Measurements from ENCODE around the gene AIG1.
"Not testable (repeated sequence)": the region's sequence is repeated elsewhere in the genome, so short reads cannot be mapped to it uniquely, and the experiment has no call there.

The AIG1 gene

GRCh38 chr6:143325379-143326140 lies 264.9 kb downstream of the AIG1 start:
- H3K9me3 Mint-ChIP-seq = no peaks in the 10 kb centered on the region
- no peaks in the 10 kb centered on the region for H3K36me3 Mint-ChIP-seq
- H3K27me3 Mint-ChIP-seq = no peaks in the 10 kb centered on the region
- no peaks in the 10 kb centered on the region for H3K4me1 Mint-ChIP-seq
- no peak overlapping the region for H3K4me3 Mint-ChIP-seq
- no peak overlapping the region for H3K27ac Mint-ChIP-seq

- H3K4me3 Mint-ChIP-seq = no peak overlapping the region
- no peaks in the 10 kb centered on the region for H3K4me1 Mint-ChIP-seq
- no peaks in the 10 kb centered on the region for H3K27me3 Mint-ChIP-seq
- H3K9me3 Mint-ChIP-seq = no peaks in the 10 kb centered on the region
- H3K27ac Mint-ChIP-seq = no peak overlapping the region
- peaks cover 4% of the 10 kb centered on the region for H3K36me3 Mint-ChIP-seq
Measured at GRCh38 chr6:143328876-143329275, 268.2 kb downstream of the AIG1 start.

GRCh38 chr6:143329323-143329722 lies 268.6 kb downstream of the AIG1 start:
- Mint-ChIP-seq H3K9me3 (no peaks in the 10 kb centered on the region), H3K36me3 (peaks cover 4% of the 10 kb centered on the region), H3K4me1 (no peaks in the 10 kb centered on the region), H3K4me3 (no peak overlapping the region), H3K27me3 (no peaks in the 10 kb centered on the region), H3K27ac (no peak overlapping the region)

GRCh38 chr6:143331362-143331761 lies 270.7 kb downstream of the AIG1 start:
- Mint-ChIP-seq H3K27ac (no peak overlapping the region), H3K4me3 (no peak overlapping the region), H3K9me3 (no peaks in the 10 kb centered on the region), H3K27me3 (no peaks in the 10 kb centered on the region), H3K4me1 (peaks cover 3% of the 10 kb centered on the region), H3K36me3 (peaks cover 10% of the 10 kb centered on the region)

DNA sequence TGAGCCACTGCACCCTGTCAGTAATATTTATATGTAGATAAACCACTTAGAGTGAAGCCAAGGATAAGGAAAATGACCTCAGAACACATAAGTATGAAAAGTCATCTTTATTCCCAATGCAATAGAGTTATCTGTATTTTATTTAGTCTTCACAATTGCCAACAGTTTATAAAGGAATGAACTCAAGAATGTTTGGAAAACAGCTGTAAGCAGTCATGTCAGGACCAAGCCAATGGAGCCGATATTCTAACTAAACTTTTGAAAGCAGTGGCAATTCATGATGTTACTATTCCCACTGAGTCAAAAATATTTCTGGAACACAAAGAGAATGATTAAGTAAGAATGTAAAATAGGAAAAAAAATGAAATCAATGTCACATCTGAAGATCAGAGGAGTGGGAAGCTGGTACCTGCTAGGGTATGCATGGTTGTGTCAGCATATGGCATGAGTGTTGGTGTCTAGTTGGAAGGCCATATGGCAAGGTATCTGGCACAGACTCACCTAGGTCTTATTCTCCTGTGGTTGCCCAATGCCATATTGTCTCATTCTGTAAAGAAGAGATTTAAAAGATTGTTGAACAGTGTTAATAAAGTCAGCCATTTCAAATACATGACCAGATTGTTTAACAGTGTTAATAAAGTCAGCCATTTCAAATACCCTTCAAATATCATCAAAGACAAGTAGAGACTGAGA lies 271.6 kb downstream of the AIG1 start:
- H3K4me1 Mint-ChIP-seq = peaks cover 3% of the 10 kb centered on the region
- H3K36me3 Mint-ChIP-seq = peaks cover 10% of the 10 kb centered on the region
- no peak overlapping the region for H3K27ac Mint-ChIP-seq
- no peaks in the 10 kb centered on the region for H3K27me3 Mint-ChIP-seq
- H3K9me3 Mint-ChIP-seq = no peaks in the 10 kb centered on the region
- H3K4me3 Mint-ChIP-seq = no peak overlapping the region

GRCh38 chr6:143333081-143333480 lies 272.4 kb downstream of the AIG1 start:
- H3K4me1 Mint-ChIP-seq = peaks cover 3% of the 10 kb centered on the region
- H3K27me3 Mint-ChIP-seq = no peaks in the 10 kb centered on the region
- no peak overlapping the region for H3K27ac Mint-ChIP-seq
- no peak overlapping the region for H3K4me3 Mint-ChIP-seq
- H3K36me3 Mint-ChIP-seq = peaks cover 10% of the 10 kb centered on the region
- H3K9me3 Mint-ChIP-seq = no peaks in the 10 kb centered on the region

DNA sequence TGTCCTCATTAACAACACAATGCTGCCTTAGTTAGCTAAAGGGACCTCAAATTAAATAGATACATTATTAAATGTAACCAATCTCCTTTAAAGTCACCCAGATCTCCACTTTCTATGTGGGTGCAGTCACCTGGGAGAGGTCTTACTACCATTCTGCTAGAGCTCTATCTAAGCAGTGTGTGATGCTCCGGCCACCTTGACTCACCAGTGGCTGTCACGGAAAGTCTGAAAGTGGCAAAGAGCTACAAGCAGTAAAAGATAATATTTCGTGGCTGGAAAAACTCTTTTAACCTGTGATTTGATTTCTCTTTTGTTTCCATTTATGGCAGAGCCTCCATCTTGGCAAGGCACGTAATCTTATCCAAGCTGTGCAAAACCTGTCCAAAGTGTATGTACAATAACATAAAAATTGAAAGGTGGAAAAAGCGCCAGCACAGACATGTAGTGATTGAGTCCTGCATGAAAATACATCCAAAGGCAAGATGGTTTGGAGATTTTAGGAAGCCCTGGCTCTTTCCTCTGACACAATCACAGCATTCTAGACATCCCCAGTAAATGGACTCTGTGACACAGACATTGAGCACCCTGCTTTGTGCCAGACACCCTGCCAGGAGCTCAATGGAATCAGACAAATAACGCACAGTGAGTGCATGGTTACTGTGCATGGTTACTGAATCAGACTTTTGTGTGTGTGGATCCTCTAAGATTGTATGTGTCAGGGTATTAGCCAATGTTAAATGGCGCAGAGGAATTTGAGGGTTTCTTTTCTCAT lies 273.2 kb downstream of the AIG1 start:
- H3K27ac Mint-ChIP-seq = no peak overlapping the region
- no peaks in the 10 kb centered on the region for H3K9me3 Mint-ChIP-seq
- H3K27me3 Mint-ChIP-seq = no peaks in the 10 kb centered on the region

DNA sequence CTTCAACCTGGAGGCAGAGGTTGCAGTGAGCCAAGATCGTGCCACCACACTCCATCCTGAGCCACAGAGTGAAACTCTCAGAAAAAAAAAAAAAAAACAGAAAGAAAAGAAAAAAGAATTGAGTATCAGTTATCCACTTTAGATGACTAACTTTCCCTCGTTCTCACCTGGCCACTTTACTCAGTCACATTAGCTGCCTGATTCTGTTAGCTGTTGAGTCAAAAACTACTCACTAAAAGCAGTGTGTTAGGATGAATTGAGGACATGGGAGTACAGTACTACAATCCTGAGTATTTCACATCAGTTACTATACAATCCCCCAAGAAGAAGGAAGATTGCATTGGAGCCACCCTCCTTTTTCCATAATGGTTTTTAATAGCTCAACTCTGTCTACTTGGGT lies 275.2 kb downstream of the AIG1 start:
- Mint-ChIP-seq H3K36me3 (peaks cover 15% of the 10 kb centered on the region), H3K9me3 (no peaks in the 10 kb centered on the region), H3K4me1 (peaks cover 3% of the 10 kb centered on the region), H3K27me3 (no peaks in the 10 kb centered on the region), H3K4me3 (no peak overlapping the region), H3K27ac (no peak overlapping the region)

More for the DNA sequence above, 273.2 kb downstream of the AIG1 start:
- Mint-ChIP-seq H3K4me3 (no peak overlapping the region), H3K4me1 (peaks cover 3% of the 10 kb centered on the region), H3K36me3 (peaks cover 12% of the 10 kb centered on the region)

DNA sequence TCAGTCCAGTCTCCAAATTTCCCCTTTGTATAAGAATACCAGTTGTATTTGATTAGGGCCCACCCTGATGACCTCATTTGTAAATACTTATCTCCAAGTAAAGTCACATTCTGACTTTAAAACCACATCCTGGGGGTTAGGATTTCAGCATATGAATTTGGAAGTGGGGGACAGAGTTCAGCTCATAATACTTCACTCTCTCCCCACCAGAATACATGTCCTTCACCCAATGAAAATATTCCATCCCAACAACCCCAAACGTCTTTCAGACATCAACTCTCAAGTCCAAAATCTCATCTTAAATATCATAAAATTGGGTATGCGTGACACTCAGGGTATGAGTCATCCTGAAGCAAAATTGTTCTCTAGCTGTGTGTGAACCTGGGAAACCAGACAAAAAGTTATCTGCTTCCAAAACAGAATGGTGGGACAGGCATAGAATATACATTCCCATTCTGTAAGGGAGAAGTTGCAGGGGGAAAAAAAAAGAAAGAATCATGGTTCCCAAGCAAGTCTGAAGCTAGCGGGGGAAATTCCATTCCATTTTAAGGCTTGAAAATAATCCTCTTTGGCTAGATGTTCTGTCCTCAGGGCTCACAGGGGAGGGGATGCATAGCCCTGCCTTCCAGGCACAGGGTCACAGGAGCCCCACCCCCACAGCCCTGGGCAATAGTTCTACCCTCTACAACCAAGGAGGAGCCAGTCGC lies 275.9 kb downstream of the AIG1 start:
- Mint-ChIP-seq H3K9me3 (no peaks in the 10 kb centered on the region), H3K36me3 (peaks cover 11% of the 10 kb centered on the region), H3K27me3 (no peaks in the 10 kb centered on the region), H3K27ac (no peak overlapping the region), H3K4me1 (peaks cover 3% of the 10 kb centered on the region), H3K4me3 (no peak overlapping the region)

- Mint-ChIP-seq H3K4me1 (peaks cover 3% of the 10 kb centered on the region), H3K36me3 (peaks cover 11% of the 10 kb centered on the region), H3K9me3 (no peaks in the 10 kb centered on the region), H3K27me3 (no peaks in the 10 kb centered on the region), H3K4me3 (no peak overlapping the region), H3K27ac (no peak overlapping the region)
Measured at GRCh38 chr6:143337201-143337949, 276.7 kb downstream of the AIG1 start.

GRCh38 chr6:143339223-143339622 lies 278.5 kb downstream of the AIG1 start:
- peaks cover 3% of the 10 kb centered on the region for H3K4me1 Mint-ChIP-seq
- H3K27me3 Mint-ChIP-seq = no peaks in the 10 kb centered on the region
- H3K9me3 Mint-ChIP-seq = no peaks in the 10 kb centered on the region
- H3K36me3 Mint-ChIP-seq = peaks cover 11% of the 10 kb centered on the region
- no peak overlapping the region for H3K27ac Mint-ChIP-seq
- no peak overlapping the region for H3K4me3 Mint-ChIP-seq

GRCh38 chr6:143345477-143345876 lies 284.8 kb downstream of the AIG1 start:
- H3K36me3 Mint-ChIP-seq, H3K9me3 Mint-ChIP-seq, H3K27ac Mint-ChIP-seq, H3K4me3 Mint-ChIP-seq, H3K4me1 Mint-ChIP-seq, H3K27me3 Mint-ChIP-seq: not testable (repeated sequence)

- Mint-ChIP-seq H3K27ac (no peak overlapping the region), H3K4me1 (no peaks in the 10 kb centered on the region), H3K9me3 (no peaks in the 10 kb centered on the region), H3K4me3 (no peak overlapping the region), H3K36me3 (no peaks in the 10 kb centered on the region), H3K27me3 (no peaks in the 10 kb centered on the region)
Measured at GRCh38 chr6:143346004-143346403, 285.3 kb downstream of the AIG1 start.

GRCh38 chr6:143348531-143348930 lies 287.8 kb downstream of the AIG1 start:
- Mint-ChIP-seq H3K36me3 (peaks cover 3% of the 10 kb centered on the region), H3K27me3 (no peaks in the 10 kb centered on the region), H3K4me1 (no peaks in the 10 kb centered on the region), H3K4me3 (no peak overlapping the region), H3K27ac (no peak overlapping the region), H3K9me3 (no peaks in the 10 kb centered on the region)

- Mint-ChIP-seq H3K36me3 (peaks cover 10% of the 10 kb centered on the region), H3K27me3 (no peaks in the 10 kb centered on the region), H3K9me3 (peaks cover 7% of the 10 kb centered on the region), H3K4me1 (no peaks in the 10 kb centered on the region), H3K4me3 (no peak overlapping the region), H3K27ac (no peak overlapping the region)
Measured at GRCh38 chr6:143349530-143349929, 288.8 kb downstream of the AIG1 start.
